Measurements from ENCODE around the gene LBHD2. TPM values are rescaled to one million over a fixed set of nuclear protein-coding genes. Genes with fewer than 3 reads are reported as not detected.

Gene LBHD2
- total and polyA plus RNA-seq, 2 experiments from 2014 or later, result not detected

GRCh38 chr14:103061482-103061976, 22.5 kb upstream of the LBHD2 start:
- peaks cover 7% of the 10 kb centered on the region for H3K27me3 Mint-ChIP-seq (ENCODE audit: insufficient read depth, low read depth, poor library complexity)

More at GRCh38 chr14:103061482-103061976, 22.5 kb upstream of the LBHD2 start:
- H3K4me2 ChIP-seq, result no peak overlapping the region
- H3K36me3 ChIP-seq (ENCODE audit: insufficient read depth), result no peaks in the 10 kb centered on the region
- no peak overlapping the region for H3K27ac Mint-ChIP-seq
- peaks cover 5% of the 10 kb centered on the region; the same call in 1 of the 2 replicates for H3K4me1 ChIP-seq (ENCODE audit: insufficient read depth)
- H3K27me3 ChIP-seq (ENCODE audit: insufficient read depth), result no peaks in the 10 kb centered on the region
- TF ChIP-seq NANOG (IDR thresholded peaks at IDR 0.05; ENCODE audit: borderline replicate concordance) (no peak), ETS1 (IDR thresholded peaks at IDR 0.05) (no peak), ZNF462 (CRISPR knock-in tag; IDR thresholded peaks at IDR 0.05) (no peak), CREB1 (CRISPR knock-in tag; IDR thresholded peaks at IDR 0.05; ENCODE audit: low read depth) (no peak), REST (IDR thresholded peaks at IDR 0.05; ENCODE audit: unreplicated experiment) (no peak), POLR2AphosphoS5 (IDR thresholded peaks at IDR 0.05; ENCODE audit: low read depth) (no peak), EZH2phosphoT487 (IDR thresholded peaks at IDR 0.05; ENCODE audit: unreplicated experiment) (no peak), CTCF (conservative IDR thresholded peaks at IDR 0.05; ENCODE audit: low read depth in 2 of 2) (no peak), ZNF331 (CRISPR knock-in tag; IDR thresholded peaks at IDR 0.05; ENCODE audit: low read depth) (no peak), JUNB (IDR thresholded peaks at IDR 0.05; ENCODE audit: unreplicated experiment) (no peak), ZNF114 (CRISPR knock-in tag; IDR thresholded peaks at IDR 0.05) (no peak), EZH2 (IDR thresholded peaks at IDR 0.05; ENCODE audit: low read depth, unreplicated experiment) (no peak), STAT1 (IDR thresholded peaks at IDR 0.05; ENCODE audit: unreplicated experiment) (no peak)
- no peak for ATAC-seq
- H3K9me2 ChIP-seq (ENCODE audit: insufficient read depth), result no peaks in the 10 kb centered on the region
- 0 out of 2 replicates have a peak, but pooled peaks cover 4% of the 10 kb centered on the region for H3F3A ChIP-seq (replicated peaks; ENCODE audit: low read depth)
- no peak overlapping the region for H3K4me3 ChIP-seq
- H3K9me3 Mint-ChIP-seq, result no peaks in the 10 kb centered on the region
- no peaks in the 10 kb centered on the region for H3K36me3 Mint-ChIP-seq (ENCODE audit: low read depth)
- peaks cover 3% of the 10 kb centered on the region; the same call in 1 of the 2 replicates for H4K20me1 ChIP-seq (replicated peaks; ENCODE audit: insufficient read depth)
- no peak overlapping the region for H3K4me3 Mint-ChIP-seq
- no peak overlapping the region for H3K27ac ChIP-seq (ENCODE audit: low read depth)
- no peak overlapping the region for H2AFZ ChIP-seq
- H3K79me2 ChIP-seq (replicated peaks; ENCODE audit: insufficient read depth), result no peaks in the 10 kb centered on the region
- H3K4me1 Mint-ChIP-seq, result peaks cover 14% of the 10 kb centered on the region
- DNase-seq (ENCODE audit: low spot score), result no peak

All from GM23338 (cell line).